A549 (cell line): ENCODE measurements around the gene PLD6.

Experiments used
- BHLHE40 ChIP-seq: IDR thresholded peaks from 2 replicates; pipeline ENCODE4 v1.6.1; 2012; ENCODE audit warnings: low read depth, low read length, inconsistent platforms
- CEBPB ChIP-seq, 2 experiments: fragments of >200 bp in 1 of 2; sonication (Bioruptor Twin) in 1 of 2; formaldehyde crosslinking in 1 of 2; IDR thresholded peaks; 2 replicates each; pipeline ENCODE4 v1.6.1; 2012 to 2016
- EP300 ChIP-seq, 2 experiments: fragments of >200 bp; sonication (Bioruptor Twin); formaldehyde crosslinking; IDR thresholded peaks; 2 replicates in 1 of 2; 3 replicates in 1 of 2; pipeline ENCODE4 v1.6.1; 2016 to 2017
- NR3C1 ChIP-seq: fragments of >200 bp; sonication (Bioruptor Twin); formaldehyde crosslinking; IDR thresholded peaks from 3 replicates; pipeline ENCODE4 v1.6.1; 2017
- POLR2A ChIP-seq: IDR thresholded peaks from 2 replicates; pipeline ENCODE4 v1.6.1; 2012; ENCODE audit warnings: mild to moderate bottlenecking, low read length
- RCOR1 ChIP-seq: fragments of 150-350 bp; IDR thresholded peaks from 2 replicates; pipeline ENCODE4 v1.6.1; 2014; ENCODE audit warnings: antibody characterized with exemption, low read length, low read depth
- TF ChIP-seq, protein P1 (sequence below): fragments of >200 bp; sonication (Bioruptor Twin); formaldehyde crosslinking; IDR thresholded peaks from 3 replicates; pipeline ENCODE4 v1.5.1; 2016
- TF ChIP-seq, protein P2 (sequence below): fragments of 450-650 bp; IDR thresholded peaks from 2 replicates; pipeline ENCODE4 v1.6.1; 2014; ENCODE audit warnings: antibody characterized with exemption

DNA sequence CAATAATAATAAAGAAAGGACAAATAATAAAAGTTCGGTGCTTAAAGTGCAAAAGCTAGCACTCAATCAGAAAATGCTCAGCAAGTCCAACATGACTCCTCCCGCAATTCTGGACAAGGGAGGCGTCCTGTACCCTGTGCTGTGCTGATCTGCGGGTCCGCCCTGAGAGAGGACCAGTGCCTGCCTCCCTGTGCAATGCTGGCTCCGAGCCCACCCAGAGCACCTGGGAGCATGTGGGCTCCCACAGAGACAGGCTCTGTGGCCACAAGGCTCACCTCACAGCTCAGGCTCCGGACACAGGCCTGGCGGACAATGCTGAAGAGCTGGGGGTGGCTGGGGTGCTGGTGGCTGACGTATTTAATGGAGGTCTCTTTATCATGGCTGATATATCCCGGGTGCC is 19.8 kb upstream of the PLD6 start:
- TF ChIP-seq BHLHE40, result no peak
- TF ChIP-seq, protein P1, sequence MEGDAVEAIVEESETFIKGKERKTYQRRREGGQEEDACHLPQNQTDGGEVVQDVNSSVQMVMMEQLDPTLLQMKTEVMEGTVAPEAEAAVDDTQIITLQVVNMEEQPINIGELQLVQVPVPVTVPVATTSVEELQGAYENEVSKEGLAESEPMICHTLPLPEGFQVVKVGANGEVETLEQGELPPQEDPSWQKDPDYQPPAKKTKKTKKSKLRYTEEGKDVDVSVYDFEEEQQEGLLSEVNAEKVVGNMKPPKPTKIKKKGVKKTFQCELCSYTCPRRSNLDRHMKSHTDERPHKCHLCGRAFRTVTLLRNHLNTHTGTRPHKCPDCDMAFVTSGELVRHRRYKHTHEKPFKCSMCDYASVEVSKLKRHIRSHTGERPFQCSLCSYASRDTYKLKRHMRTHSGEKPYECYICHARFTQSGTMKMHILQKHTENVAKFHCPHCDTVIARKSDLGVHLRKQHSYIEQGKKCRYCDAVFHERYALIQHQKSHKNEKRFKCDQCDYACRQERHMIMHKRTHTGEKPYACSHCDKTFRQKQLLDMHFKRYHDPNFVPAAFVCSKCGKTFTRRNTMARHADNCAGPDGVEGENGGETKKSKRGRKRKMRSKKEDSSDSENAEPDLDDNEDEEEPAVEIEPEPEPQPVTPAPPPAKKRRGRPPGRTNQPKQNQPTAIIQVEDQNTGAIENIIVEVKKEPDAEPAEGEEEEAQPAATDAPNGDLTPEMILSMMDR, result no peak
- TF ChIP-seq CEBPB (IDR thresholded peaks at IDR 0.05), result no peak
- no peak for TF ChIP-seq POLR2A
- TF ChIP-seq RCOR1, result no peak
- no peak for TF ChIP-seq EP300 (IDR thresholded peaks at IDR 0.05)
- TF ChIP-seq, protein P2, sequence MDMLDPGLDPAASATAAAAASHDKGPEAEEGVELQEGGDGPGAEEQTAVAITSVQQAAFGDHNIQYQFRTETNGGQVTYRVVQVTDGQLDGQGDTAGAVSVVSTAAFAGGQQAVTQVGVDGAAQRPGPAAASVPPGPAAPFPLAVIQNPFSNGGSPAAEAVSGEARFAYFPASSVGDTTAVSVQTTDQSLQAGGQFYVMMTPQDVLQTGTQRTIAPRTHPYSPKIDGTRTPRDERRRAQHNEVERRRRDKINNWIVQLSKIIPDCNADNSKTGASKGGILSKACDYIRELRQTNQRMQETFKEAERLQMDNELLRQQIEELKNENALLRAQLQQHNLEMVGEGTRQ, result no peak
- TF ChIP-seq NR3C1, result no peak
